HL-60/S4 treated with phorbol 12-myristate 13-acetate at 8.2 ng/mL for 4 days and 3 days (cell line): ENCODE results near the gene CAPZB.

Experiments used
- in situ Hi-C: fragments of 300-500 bp; cut with MboI; formaldehyde crosslinking; loops from 2 replicates; pipeline ENCODE4 v1.15.0; 2022; ENCODE audit warnings: low sequenced_read_pairs

The CAPZB gene

GRCh38 chr1:19336543-19336942 is 148.8 kb downstream of the CAPZB start:
- in situ Hi-C loops, result no loop called here

- in situ Hi-C loops, result no loop called here
Measured at GRCh38 chr1:19333587-19334354, 151.6 kb downstream of the CAPZB start.

DNA sequence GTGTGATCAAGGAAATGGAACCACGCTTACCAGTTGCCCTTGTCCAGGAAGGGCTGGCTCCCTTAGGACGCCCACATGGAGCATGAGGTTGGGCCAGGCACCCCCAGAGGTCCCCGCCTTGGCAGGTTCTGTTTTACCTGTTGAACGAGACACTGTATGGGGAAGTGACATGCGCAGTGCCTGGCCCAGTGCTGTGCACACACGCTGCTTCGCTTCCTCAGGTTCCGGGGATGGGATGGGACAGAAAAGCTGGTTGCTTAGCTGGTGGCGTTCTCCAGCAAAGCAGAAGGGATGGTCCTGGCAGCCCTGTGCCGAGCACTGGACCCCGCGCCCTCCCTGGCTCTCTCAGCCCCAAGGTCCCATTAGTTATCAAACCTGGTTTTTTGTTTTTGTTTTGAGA is 152.5 kb downstream of the CAPZB start:
- in situ Hi-C loops, result no loop called here

- in situ Hi-C loops, result no loop called here
Measured at GRCh38 chr1:19331262-19331878, 154.0 kb downstream of the CAPZB start.

DNA sequence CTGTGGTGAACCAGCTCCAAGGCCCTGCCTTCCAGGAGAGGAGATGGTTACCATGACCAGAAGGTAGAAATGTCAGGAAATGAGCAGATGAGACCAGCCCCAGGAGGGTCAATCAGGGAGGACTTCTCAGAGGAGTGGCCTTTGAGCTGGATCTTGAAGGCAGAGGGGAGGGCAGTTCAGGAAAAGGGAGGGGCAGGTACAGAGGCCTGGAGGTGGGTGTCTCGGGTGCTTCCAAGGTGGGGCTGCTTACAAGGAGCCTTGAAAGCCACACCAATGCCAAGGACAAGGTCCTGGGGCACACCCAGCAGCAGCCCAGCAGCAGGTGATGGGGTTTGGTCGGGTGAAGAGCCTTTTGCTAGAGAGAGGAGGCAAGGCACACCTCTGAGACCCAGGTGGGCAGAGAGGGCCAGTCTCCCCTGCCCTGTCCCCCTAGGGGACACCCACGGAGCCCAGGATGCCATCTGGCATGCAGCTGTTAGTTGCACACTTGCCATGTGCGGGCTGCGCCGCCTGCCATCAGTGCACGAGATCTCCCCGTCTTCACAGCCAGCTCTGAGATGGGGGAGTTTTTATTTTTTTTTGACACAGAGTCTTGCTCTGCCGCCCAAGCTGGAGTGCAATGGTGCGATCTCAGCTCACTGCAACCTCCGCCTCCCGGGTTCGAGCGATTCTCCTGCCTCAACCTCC is 154.7 kb downstream of the CAPZB start:
- in situ Hi-C loops, result no loop called here

DNA sequence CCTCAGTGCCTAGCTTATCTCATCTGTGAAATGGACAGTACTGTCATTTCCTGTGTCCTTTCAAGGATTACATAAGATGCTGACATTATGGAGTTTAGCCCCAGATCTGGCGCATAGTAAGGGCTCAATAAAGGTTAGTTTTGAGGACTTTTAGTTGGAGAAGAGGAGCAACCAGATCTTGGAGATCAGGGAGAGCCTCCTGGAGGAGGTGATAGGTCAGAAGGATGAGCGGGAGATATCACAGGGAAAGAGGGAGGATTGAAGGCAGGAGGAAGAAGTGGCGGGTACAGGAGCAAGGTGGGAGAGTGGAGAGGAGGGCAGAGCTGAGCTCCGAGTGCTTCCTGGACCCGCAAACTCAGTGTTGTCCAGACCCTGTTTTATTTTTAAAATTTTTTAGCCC is 155.7 kb downstream of the CAPZB start:
- in situ Hi-C loops, result no loop called here

DNA sequence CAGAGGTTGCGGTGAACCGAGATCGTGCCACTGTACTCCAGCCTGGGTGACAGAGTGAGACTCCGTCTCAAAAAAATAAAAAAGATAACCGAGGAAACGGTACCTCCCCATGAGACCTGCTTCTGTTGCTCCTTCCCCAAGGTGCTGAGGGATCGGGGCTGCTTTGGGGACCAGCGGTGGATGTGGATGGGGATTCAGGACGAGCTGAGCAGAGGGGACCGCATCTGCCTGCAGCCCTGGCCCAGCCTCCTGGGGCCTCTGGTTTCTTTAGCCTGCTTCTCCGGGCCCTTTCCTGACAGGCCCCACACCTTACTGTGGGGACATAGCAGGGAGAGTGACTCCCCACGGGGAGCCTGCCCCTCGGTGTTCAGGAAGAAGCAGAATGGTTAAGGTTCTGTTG is 156.2 kb downstream of the CAPZB start:
- in situ Hi-C loops, result no loop called here

- in situ Hi-C loops, result no loop called here
Measured at GRCh38 chr1:19328486-19328885, 156.9 kb downstream of the CAPZB start.

- in situ Hi-C loops, result no loop called here
Measured at GRCh38 chr1:19327736-19328135, 157.6 kb downstream of the CAPZB start.

- in situ Hi-C loops, result no loop called here
Measured at GRCh38 chr1:19327301-19327700, 158.0 kb downstream of the CAPZB start.

GRCh38 chr1:19326748-19327065 is 158.6 kb downstream of the CAPZB start:
- in situ Hi-C loops, result no loop called here

- in situ Hi-C loops, result no loop called here
Measured at GRCh38 chr1:19325958-19326747, 159.2 kb downstream of the CAPZB start.

DNA sequence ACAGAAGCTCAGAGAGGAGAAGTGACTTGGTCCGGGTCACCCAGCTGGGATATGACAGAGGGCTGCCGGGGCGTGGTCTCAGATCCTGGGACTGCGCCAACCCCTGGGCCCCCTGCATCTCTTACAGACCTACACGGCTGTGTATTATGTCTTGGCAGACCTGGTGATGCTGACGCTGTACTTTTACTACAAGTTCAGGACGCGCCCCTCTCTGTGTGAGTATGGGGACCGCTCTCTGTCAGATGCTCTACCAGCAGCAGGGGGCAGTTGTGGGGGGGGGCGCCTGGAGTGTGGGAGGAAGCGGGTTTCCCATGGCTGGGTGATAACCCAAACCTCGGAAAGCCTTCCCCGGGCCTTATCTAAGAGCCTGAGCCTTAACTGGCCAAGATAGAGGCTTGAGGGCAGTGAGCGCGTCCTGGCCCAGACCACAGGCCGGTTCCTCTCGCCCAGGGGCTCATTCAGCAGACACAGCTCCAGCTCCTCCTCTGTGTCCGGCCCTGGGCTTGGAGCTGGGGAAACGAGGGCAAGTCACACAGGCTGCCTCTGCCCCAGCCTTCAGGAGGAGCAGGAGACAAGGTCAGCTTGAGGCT is 159.9 kb downstream of the CAPZB start:
- in situ Hi-C loops, result no loop called here

GRCh38 chr1:19324665-19324990 is 160.7 kb downstream of the CAPZB start:
- in situ Hi-C loops, result no loop called here

- in situ Hi-C loops, result no loop called here
Measured at GRCh38 chr1:19323987-19324664, 161.2 kb downstream of the CAPZB start.

DNA sequence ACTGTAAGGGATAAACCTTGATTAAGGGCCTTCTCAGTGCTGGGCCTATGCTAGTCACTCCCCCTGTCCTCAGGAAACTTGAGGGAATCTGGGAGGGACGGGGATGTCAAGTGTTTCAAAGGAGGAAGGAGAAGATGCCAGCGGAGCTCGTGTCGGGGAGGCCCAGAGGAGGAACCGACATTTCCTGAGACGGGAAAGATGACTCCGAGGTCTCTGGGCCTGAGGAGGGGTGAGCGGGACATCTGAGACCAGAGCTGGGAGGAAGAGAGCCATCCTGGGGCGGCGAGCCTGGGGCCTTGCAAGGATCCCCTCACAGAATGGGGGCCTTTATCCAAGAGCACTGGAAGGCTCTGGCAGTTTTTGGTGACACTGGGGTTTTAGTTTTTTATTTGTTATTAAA is 162.9 kb downstream of the CAPZB start:
- in situ Hi-C loops, result no loop called here

DNA sequence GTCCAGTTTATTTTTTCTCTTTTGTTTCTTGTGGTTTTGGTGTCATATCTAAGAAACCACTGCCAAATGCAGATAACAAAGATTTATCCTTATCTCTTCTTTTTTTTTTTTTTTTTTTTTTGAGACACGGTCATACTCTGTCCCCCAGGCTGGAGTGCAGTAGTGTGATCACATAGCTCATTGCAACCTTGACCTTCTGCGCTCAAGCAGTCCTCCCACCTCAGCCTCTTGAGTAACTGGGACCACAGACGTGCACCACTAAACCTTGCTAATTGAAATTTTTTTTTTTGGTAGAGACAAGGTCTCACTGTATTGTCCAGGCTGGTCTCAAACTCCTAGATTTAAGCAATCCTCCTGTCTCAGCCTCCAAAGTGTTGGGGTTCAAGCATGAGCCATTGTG is 164.3 kb downstream of the CAPZB start:
- in situ Hi-C loops, result no loop called here

- in situ Hi-C loops, result no loop called here
Measured at GRCh38 chr1:19319196-19319595, 166.1 kb downstream of the CAPZB start.

DNA sequence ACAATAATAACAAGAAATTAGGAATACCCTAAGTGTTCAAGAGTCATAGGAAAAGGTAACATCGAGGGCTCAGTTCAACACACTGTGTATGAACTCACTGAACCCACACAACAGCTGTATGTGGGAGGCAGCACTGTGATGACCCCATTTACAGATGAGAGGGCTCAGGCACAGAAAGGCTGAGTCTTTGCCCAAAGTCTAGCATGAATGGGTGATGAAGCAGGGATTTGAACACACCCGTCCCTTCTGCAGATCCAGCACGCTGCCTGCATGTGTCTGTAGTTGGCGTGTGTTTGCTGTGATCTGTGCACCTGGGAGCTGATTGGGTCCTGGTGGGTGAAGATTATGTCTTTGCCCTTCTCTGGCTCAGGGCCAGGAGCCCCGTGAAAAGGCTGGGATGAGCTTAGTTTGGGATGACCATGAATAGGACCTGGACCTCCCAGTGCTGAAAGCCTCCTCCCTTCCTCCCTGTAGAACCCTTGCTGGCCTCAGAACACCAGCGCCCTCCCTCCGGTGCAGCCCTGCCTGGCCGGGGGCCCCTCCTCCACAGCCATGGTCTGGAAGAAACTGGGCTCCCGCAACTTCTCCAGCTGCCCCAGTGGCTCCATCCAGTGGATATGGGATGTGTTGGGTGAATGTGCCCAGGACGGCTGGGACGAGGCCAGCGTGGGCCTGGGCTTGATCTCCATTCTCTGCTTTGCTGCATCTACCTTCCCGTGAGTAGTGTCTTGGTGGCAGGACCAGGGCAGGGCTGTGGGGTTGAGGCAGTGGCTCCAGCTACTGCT is 168.0 kb downstream of the CAPZB start:
- in situ Hi-C loops, result no loop called here
